ENCODE measurements around the gene RNF223. TPM values are rescaled to one million over a fixed set of nuclear protein-coding genes. Genes with fewer than 3 reads are reported as not detected.

Gene RNF223
- total and polyA plus RNA-seq, 12 donors, result not detected

- ATAC-seq (no peak), DNase-seq (no peak)
- peaks cover 0 to 12% (median 0%) of the 10 kb centered on the region in 7 donors for H3K27me3 ChIP-seq
- H3K27ac ChIP-seq, result no peak overlapping the region
- no peak for TF ChIP-seq CTCF (IDR thresholded peaks at IDR 0.05)
- H3K36me3 ChIP-seq, result peaks cover 0 to 4% (median 0%) of the 10 kb centered on the region in 9 donors
- peaks cover 6 to 13% (median 12%) of the 10 kb centered on the region in 9 donors for H3K4me1 ChIP-seq
- 92 to 95% methylated on average over 43 of the region's 43 CpGs for WGBS, 2 donors
- intact Hi-C loops (cut with DNase I), result no loop called here
- no peak overlapping the region for H3K4me3 ChIP-seq
- no peaks in the 10 kb centered on the region for H3K9me3 ChIP-seq
Measured at GRCh38 chr1:1083416-1084371, 9.6 kb upstream of the RNF223 start.

GRCh38 chr1:1082776-1083415, 8.8 kb upstream of the RNF223 start:
- TF ChIP-seq CTCF (IDR thresholded peaks at IDR 0.05), result no peak
- no peaks in the 10 kb centered on the region for H3K9me3 ChIP-seq
- peaks cover 6 to 13% (median 12%) of the 10 kb centered on the region in 9 donors for H3K4me1 ChIP-seq
- intact Hi-C loops (cut with DNase I), result no loop called here
- DNase-seq (peak; percentile 3 to 16), ATAC-seq (no peak)
- H3K4me3 ChIP-seq, result no peak overlapping the region
- WGBS, 2 donors, result 92 to 94% methylated on average over 40 of the region's 40 CpGs
- H3K27me3 ChIP-seq, result peaks cover 0 to 12% (median 0%) of the 10 kb centered on the region in 7 donors
- no peak overlapping the region for H3K27ac ChIP-seq
- peaks cover 0 to 4% (median 0%) of the 10 kb centered on the region in 9 donors for H3K36me3 ChIP-seq

- H3K9me3 ChIP-seq, result no peaks in the 10 kb centered on the region
- ATAC-seq (no peak), DNase-seq (no peak)
- H3K4me3 ChIP-seq, result no peak overlapping the region
- H3K36me3 ChIP-seq, result peaks cover 0 to 4% (median 0%) of the 10 kb centered on the region in 9 donors
- peaks cover 0 to 12% (median 0%) of the 10 kb centered on the region in 7 donors for H3K27me3 ChIP-seq
- no peak overlapping the region for H3K27ac ChIP-seq
- WGBS, 2 donors, result 91 to 93% methylated on average over 27 of the region's 27 CpGs
- intact Hi-C loops (cut with DNase I), result no loop called here
- H3K4me1 ChIP-seq, result peaks cover 6 to 13% (median 12%) of the 10 kb centered on the region in 9 donors
- TF ChIP-seq CTCF (IDR thresholded peaks at IDR 0.05), result no peak
Measured at GRCh38 chr1:1082239-1082775, 8.2 kb upstream of the RNF223 start.

Data from heart right ventricle (tissue), 16 donors.